Muscle of arm (tissue), 12 donors: ENCODE results near the gene NXN. TPM values are rescaled to one million over a fixed set of nuclear protein-coding genes. Genes with fewer than 3 reads are reported as not detected.
A peak's percentile ranks its signal among the peaks of the same experiment; 100 is the strongest.
"Not testable (repeated sequence)": the region's sequence is repeated elsewhere in the genome, so short reads cannot be mapped to it uniquely, and the experiment has no call there.

ENCODE experiments used
- DNase-seq: peaks from one replicate; pipeline ENCODE4 v3.0.0-alpha.2; 2013
- polyA plus RNA-seq, 12 donors: library from polyadenylated mRNA; unstranded; fragments of 120-200 nt; gene quantifications; one replicate each; pipeline ENCODE4 v1.2.1, GENCODE V29; 2013; ENCODE audit not compliant: insufficient read length in 12 of 12

NXN gene
- polyA plus RNA-seq, 12 donors: 46.4 to 92.7 (median 52.4) TPM; not detected in 1

DNA sequence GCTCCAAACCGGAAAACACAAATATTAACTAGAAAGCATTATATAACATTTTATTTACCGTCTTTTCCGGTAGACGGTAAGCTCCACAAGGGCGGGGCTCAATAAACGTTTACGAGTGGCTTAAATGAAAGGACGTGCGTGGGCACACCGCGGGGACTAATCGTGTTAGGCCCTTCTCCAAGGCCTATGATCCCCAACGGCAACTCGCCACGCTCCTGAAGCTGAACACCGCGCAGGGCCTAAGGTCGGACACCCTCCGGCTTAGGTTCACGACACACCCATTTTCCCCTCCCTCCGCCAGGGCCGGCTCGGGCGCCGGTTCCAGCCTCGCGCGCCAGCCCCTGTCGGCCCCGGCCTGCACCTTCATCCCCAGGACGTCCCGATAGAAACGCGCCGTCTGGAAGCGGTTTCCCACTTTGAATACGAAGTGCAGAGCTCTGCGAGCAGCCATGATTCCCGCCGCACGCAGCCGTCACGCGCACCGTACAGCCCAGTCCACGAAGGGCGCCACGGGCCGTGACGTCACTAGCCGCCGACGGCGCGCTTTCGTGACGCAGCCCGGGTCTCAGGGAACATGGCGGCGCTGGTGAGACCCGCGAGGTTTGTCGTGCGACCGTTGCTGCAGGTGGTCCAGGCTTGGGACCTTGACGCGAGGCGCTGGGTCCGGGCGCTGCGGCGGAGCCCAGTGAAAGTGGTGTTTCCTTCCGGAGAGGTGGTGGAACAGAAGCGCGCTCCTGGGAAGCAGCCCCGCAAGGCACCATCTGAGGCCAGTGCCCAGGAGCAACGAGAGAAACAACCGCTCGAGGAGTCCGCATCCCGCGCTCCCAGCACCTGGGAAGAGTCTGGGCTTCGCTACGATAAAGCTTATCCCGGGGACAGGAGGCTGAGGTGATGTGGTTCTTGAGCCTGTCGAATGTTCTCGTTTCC lies 197.5 kb downstream of the NXN start, which contains the start of the genes GLOD4 and MRM3:
TSS of gene GLOD4 (minus strand) at position 476 of the 927 bp plus-strand sequence. CDS start at position 451, 25 bp downstream.
TSS of gene MRM3 (plus strand) at position 549 of the 927 bp plus-strand sequence. CDS start at position 575, 26 bp downstream.
- DNase-seq: peak; percentile 94

DNA sequence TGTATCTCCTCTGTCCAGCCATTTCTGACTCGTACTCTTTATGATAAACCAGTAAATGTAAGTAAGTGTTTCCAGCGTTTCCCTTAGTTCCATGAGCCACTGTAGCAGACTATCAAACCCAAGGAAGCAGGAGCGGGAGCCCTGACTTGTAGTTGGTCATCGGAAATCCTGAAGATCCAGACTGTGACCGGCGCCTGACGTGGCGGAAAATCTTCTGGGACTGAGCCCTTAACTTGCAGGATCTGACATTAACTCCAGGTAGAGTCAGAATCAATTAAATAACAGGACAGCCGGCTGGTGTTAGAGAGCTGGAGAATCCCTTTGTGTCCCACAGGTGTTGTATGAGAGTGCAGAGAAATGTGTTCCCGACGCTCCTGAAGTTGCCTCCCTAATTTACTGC lies 201.5 kb downstream of the NXN start:
- DNase-seq: no peak

DNA sequence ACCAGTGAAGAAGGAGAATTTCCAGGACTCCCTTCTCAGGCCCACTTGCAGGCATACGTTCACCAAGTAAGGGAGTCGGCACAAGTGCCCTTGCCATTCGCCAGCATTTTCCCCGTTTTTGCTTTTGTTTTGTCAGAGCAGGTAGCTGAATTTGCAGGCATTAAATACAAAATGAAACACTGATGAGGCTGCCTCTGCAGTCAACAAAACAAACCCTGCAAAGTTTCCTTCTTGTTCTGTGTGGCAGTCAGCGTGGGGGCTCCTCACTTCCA lies 205.3 kb downstream of the NXN start:
- no peak for DNase-seq

- no peak for DNase-seq
Observed at GRCh38 chr17:773467-774312, 205.9 kb downstream of the NXN start.

DNA sequence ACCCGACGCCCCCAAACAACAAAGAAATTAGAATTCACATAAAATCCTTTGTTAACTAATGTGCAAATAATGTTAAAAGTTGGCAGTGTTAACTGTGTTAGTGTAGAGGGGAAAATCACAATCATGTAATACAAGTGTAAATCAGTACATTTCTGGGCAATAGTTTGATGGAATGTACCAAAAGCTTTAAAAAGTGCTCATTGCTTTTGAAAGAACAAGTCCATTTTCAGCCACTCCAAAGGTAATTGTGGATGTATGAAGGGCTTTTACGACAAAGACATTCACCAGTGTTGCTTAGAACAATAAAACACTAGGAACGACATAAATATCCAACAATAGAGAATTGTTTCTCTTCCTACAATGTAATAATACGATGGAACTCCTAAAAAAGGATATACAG lies 206.6 kb downstream of the NXN start:
- no peak for DNase-seq

GRCh38 chr17:767076-767475 lies 212.5 kb downstream of the NXN start:
- no peak for DNase-seq

DNA sequence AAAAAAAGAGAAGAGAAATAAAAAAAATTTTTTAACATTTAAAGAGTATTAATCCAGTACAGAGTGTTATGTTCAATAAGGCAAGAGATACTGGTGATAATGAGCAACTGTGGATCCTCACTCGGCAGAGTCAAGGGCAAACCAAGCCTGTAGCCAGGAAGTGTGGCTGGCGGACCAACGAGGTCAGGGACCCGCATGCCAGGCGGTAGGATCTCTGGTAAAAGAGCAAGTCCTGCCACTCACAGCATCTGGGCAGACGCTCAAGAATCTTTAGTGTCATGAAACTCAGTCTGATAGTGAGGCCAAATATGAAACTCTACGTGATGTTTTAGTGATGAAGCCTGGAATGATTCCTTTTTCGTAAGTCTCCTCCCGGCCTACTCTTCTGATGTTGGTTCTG lies 219.2 kb downstream of the NXN start:
- DNase-seq: no peak

DNA sequence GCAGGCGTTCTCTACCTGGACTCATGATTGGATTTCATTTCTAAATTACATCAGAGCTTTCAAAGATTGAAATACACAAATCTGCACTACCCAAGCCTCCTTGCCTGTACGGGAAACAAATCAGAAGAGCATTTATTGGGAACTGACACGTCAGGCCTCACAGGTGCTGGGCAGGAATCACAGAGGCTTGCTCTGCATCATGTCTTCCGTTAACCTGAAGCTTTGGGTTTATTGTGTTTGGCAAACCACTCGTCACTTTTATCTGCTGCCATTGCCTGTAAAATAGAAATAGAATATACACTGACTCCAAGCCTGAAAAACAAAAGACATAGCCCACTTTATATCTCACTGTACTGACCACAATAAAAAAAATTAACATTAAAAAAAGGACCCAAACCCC lies 219.6 kb downstream of the NXN start:
- DNase-seq: no peak

- DNase-seq: not testable (repeated sequence)
Observed at GRCh38 chr17:756010-756567, 223.5 kb downstream of the NXN start.

- not testable (repeated sequence) for DNase-seq
Observed at GRCh38 chr17:755319-755961, 224.1 kb downstream of the NXN start.

- no peak for DNase-seq
Observed at GRCh38 chr17:753418-753817, 226.2 kb downstream of the NXN start.

DNA sequence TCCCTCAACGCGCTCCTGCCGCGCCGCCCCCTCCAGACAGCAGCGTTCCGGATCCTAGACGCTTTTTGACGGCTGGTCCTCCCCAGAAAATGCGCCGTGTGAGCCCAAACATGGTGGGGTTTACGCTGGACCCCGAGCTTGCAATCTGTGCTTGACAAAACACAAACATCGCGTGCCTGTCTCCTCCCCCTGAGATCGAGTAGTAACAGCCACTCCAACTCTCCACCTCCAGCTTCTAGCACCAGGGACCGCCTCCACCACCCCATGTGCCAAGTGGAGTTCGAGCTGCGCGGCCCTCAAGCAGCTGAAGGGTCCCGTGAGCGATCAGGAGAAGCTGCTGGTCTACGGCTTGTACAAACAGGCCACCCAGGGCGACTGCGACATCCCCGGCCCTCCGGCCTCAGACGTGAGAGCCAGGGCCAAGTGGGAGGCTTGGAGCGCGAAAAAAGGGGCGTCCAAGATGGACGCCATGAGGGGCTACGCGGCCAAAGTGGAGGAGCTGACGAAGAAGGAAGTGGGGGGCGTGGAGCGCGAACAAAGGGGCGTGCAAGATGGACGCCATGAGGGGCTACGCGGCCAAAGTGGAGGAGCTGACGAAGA lies 226.9 kb downstream of the NXN start:
- peak; percentile 80 for DNase-seq

- DNase-seq: peak; percentile 95
Observed at GRCh38 chr17:752002-752619, 227.5 kb downstream of the NXN start, which contains the start of gene GEMIN4. TSS of gene GEMIN4 (minus strand) at chr17:752264. CDS start at chr17:752142, 122 bp downstream.

DNA sequence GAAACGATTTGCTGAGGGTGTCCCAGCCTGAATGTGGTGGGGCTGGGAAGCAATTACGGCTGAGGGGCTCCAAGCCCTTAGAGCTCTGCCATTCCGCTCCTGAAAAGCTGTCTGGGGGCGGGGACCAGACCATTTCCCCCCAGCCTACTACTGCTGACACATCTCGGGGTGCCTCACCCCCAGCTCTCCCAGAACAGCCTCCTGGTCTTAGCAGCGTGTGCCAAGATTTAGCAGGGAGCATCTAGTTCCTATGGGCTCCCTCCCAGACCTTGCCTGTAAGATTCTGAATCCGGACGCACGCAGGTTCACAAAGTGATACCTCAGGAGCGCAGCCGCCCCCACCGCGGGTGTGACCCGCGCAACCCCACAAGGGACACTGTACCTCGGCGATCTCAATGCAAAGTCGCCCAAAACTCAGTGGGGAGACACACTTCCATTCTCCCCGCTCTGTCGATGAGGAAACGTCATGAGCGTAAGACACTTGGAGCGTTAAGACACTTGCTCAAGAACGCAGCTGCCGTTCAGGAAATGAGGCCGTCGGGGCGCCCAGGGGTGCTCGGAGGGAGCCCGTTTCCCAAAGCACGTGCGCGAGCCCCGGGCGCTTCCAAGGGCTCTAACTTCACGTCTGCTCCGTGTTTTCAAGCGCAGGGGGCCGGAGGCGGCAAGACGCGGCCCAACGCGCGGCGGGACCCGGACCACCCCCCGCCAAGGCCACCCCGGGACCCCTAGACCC lies 228.1 kb downstream of the NXN start:
- DNase-seq: no peak

DNA sequence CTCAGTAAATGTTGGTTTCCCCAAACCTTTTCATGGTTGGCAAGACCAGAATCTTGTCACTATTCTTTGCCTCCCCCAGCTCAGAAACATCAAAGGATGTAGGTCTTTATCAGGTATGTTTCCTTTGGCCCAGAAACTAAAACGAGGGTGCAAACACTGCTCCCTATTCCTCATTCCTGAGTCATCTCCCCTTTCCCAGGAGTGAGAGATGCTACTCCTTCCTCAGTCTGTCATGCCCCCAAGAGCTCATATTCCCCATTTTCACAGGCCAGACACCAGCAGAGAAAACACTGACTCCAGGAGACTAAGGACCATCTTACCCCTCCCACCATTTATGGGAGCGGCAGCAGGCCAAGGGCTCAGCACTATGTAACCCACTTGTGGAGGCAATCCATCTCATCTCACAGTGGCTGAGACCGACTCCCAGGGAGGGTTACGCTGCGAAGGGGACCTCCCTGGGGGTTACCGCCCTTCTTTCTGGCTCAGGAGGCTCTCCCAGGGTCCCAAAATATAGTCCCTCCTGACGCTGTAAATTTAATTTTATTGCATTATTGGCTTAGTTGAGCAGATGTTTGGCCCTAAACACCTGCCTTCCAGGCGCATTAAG lies 229.0 kb downstream of the NXN start:
- DNase-seq: no peak

DNA sequence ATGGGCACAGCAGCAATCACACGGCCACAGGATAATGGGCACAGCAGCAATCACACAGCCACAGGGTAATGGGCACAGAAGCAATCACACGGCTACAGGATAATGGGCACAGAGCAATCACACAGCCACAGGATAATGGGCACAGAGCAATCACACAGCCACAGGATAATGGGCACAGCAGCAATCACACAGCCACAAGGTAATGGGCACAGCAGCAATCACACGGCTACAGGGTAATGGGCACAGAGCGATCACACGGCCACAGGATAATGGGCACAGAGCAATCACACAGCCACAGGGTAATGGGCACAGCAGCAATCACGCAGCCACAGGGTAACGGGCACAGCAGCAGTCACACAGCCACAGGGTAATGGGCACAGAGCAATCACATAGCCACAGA lies 230.2 kb downstream of the NXN start:
- not testable (repeated sequence) for DNase-seq
